Activated naive CD8-positive, alpha-beta T cell treated with anti-CD3 and anti-CD28 coated beads, Interleukin-2, amount 10 ng/mL, durations not matched to agents 7 days and 5 days (primary cell): ENCODE measurements around the gene FCN3. TPM values are rescaled to one million over a fixed set of nuclear protein-coding genes. Genes with fewer than 3 reads are reported as not detected.
A peak's percentile ranks its signal among the peaks of the same experiment; 100 is the strongest.
"Not testable (repeated sequence)": the region's sequence is repeated elsewhere in the genome, so short reads cannot be mapped to it uniquely, and the experiment has no call there.

Source experiments
- ATAC-seq: fragments of 150-1000 bp; cut with Tn5 transposase; one replicate; pipeline ENCODE4 v1.10.0; 2021; ENCODE audit warnings: low read depth, moderate library complexity
- POLR2A ChIA-PET: fragments of 350-600 bp; sonication (Branson Sonifier 250); formaldehyde crosslinking; loops from one replicate; lab custom pipeline; 2021; ENCODE audit warnings: antibody characterized with exemption; lab: Charles Lee
- DNase-seq: peaks from one replicate; pipeline ENCODE4 v3.0.0; 2021
- H3K27ac Mint-ChIP-seq: one replicate; pipeline ENCODE4 v1.8.0; 2022; ENCODE audit warnings: mild to moderate bottlenecking, mixed read lengths
- H3K27me3 Mint-ChIP-seq: one replicate; pipeline ENCODE4 v1.8.0; 2022; ENCODE audit warnings: mild to moderate bottlenecking, moderate library complexity, mixed read lengths
- H3K36me3 Mint-ChIP-seq: one replicate; pipeline ENCODE4 v1.8.0; 2021; ENCODE audit warnings: mild to moderate bottlenecking, mixed read lengths
- H3K4me1 Mint-ChIP-seq: one replicate; pipeline ENCODE4 v1.8.0; 2021; ENCODE audit warnings: mixed read lengths
- H3K4me3 Mint-ChIP-seq: one replicate; pipeline ENCODE4 v1.8.0; 2022; ENCODE audit warnings: mild to moderate bottlenecking, moderate library complexity, mixed read lengths
- H3K9me3 Mint-ChIP-seq: one replicate; pipeline ENCODE4 v1.8.0; 2021; ENCODE audit warnings: mixed read lengths
- total RNA-seq, 2 experiments: library from RNA; stranded (reverse); gene quantifications; one replicate each; pipeline ENCODE4 v1.2.3, GENCODE V29; 2021

FCN3 gene
- total RNA-seq, 2 experiments from 2014 or later, result not detected

GRCh38 chr1:27405598-27406361 is 31.2 kb upstream of the FCN3 start:
- H3K4me1 Mint-ChIP-seq, result peaks cover 14% of the 10 kb centered on the region
- POLR2A ChIA-PET, H3K4me3 Mint-ChIP-seq, H3K9me3 Mint-ChIP-seq, ATAC-seq, H3K27me3 Mint-ChIP-seq, DNase-seq: not testable (repeated sequence)
- peaks cover 11% of the 10 kb centered on the region for H3K36me3 Mint-ChIP-seq
- H3K27ac Mint-ChIP-seq, result peak overlapping the region; percentile 22

GRCh38 chr1:27405074-27405473 is 30.4 kb upstream of the FCN3 start:
- no peak overlapping the region for H3K4me3 Mint-ChIP-seq
- no peak for DNase-seq
- no peak for ATAC-seq
- H3K27me3 Mint-ChIP-seq, result no peaks in the 10 kb centered on the region
- H3K9me3 Mint-ChIP-seq, result no peaks in the 10 kb centered on the region
- POLR2A ChIA-PET, result no interaction called here
- no peak overlapping the region for H3K27ac Mint-ChIP-seq
- H3K36me3 Mint-ChIP-seq, result peaks cover 11% of the 10 kb centered on the region
- H3K4me1 Mint-ChIP-seq, result peaks cover 14% of the 10 kb centered on the region

GRCh38 chr1:27403931-27404330 is 29.3 kb upstream of the FCN3 start:
- H3K4me3 Mint-ChIP-seq, result peak overlapping the region; percentile 49
- H3K27ac Mint-ChIP-seq, result peak overlapping the region; percentile 70
- no peaks in the 10 kb centered on the region for H3K9me3 Mint-ChIP-seq
- no peak for DNase-seq
- H3K36me3 Mint-ChIP-seq, result peaks cover 9% of the 10 kb centered on the region
- H3K4me1 Mint-ChIP-seq, result peaks cover 14% of the 10 kb centered on the region
- no peaks in the 10 kb centered on the region for H3K27me3 Mint-ChIP-seq
- ATAC-seq, result peak; percentile 7
- POLR2A ChIA-PET, result interaction anchor here (0.7 to 1.9 kb wide), 3 partner anchors 26 to 206 kb away, joined by 3 to 5 read pairs (median 4); partner anchors contain the start of gene AHDC1

DNA sequence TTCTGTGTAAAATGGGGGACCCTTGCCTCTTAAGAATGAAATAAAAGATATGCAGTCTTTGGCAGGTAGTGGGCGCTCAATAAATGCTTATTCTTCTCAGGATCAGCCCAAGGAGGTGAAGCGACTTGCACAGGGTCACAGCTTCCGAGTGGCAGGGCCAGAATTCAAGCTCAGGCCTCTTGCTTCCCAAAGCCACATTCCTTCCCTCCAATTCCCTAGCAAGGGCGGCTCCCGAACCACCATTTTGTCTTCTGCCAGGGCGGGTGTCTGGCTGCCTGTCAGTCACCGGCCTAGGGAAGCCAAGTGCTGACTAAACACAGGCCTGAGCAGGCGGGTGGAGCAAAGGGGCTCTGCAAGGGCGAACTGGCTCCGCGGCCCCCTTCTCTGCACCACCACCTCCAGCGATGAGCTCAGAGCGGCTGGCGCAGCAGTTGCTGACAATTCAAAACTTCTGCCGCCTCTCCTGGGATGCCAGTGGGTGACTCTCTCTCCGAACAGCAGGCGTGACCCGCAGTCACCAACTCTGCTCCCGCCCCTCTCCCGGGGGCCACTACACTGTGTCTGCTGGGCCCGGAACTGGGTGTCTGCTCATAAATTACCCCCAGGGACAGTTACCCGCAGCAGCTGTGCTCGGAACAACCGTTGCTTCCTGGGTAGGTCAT is 28.6 kb upstream of the FCN3 start:
- H3K27ac Mint-ChIP-seq, result peak overlapping the region; percentile 63
- peaks cover 6% of the 10 kb centered on the region for H3K36me3 Mint-ChIP-seq
- H3K4me1 Mint-ChIP-seq, result peaks cover 14% of the 10 kb centered on the region
- H3K27me3 Mint-ChIP-seq, result no peaks in the 10 kb centered on the region
- DNase-seq (no peak), ATAC-seq (peak; percentile 57)
- H3K4me3 Mint-ChIP-seq, result peak overlapping the region; percentile 17
- POLR2A ChIA-PET, result interaction anchor here (0.5 to 1.9 kb wide), 6 partner anchors 27 to 260 kb away, joined by 3 to 5 read pairs (median 4); partner anchors contain the start of gene AHDC1
- no peaks in the 10 kb centered on the region for H3K9me3 Mint-ChIP-seq

- H3K27ac Mint-ChIP-seq, result peak overlapping the region; percentile 63
- peaks cover 2% of the 10 kb centered on the region for H3K36me3 Mint-ChIP-seq
- no peak overlapping the region for H3K4me3 Mint-ChIP-seq
- DNase-seq (no peak), ATAC-seq (no peak)
- peaks cover 14% of the 10 kb centered on the region for H3K4me1 Mint-ChIP-seq
- POLR2A ChIA-PET, result interaction anchor here (1.0 to 1.9 kb wide), 4 partner anchors 28 to 261 kb away, joined by 3 to 5 read pairs (median 4); partner anchors contain the start of gene AHDC1
- no peaks in the 10 kb centered on the region for H3K27me3 Mint-ChIP-seq
- no peaks in the 10 kb centered on the region for H3K9me3 Mint-ChIP-seq
Observed at GRCh38 chr1:27402349-27402754, 27.7 kb upstream of the FCN3 start.

DNA sequence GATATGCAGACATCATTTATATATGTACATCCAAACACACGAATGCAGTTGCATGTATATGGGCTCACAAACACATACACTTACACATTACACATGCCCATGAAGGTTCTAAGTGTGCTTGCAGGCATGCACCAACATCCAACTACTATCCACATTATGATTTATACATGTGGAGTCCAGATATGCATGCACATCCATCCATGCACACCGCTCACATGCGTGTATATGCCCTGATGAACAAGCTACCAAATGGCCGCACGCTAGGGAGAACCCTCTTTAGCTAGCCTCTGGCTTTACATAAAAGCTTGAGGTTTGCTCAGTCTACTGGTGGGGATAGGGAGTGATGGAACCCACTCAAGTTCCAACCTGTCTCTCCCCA is 26.3 kb upstream of the FCN3 start:
- DNase-seq (no peak), ATAC-seq (no peak)
- no peaks in the 10 kb centered on the region for H3K36me3 Mint-ChIP-seq
- H3K4me3 Mint-ChIP-seq, result no peak overlapping the region
- POLR2A ChIA-PET, result interaction anchor here (1.0 kb wide), 1 partner anchor 9 kb away, joined by 3 read pairs; the partner anchor contains the start of gene GPR3
- H3K4me1 Mint-ChIP-seq, result peaks cover 14% of the 10 kb centered on the region
- no peaks in the 10 kb centered on the region for H3K27me3 Mint-ChIP-seq
- H3K27ac Mint-ChIP-seq, result no peak overlapping the region
- no peaks in the 10 kb centered on the region for H3K9me3 Mint-ChIP-seq

GRCh38 chr1:27400082-27400962 is 25.7 kb upstream of the FCN3 start:
- Mint-ChIP-seq H3K27ac (no peak overlapping the region), H3K27me3 (no peaks in the 10 kb centered on the region), H3K36me3 (no peaks in the 10 kb centered on the region), H3K9me3 (no peaks in the 10 kb centered on the region), H3K4me3 (no peak overlapping the region), H3K4me1 (peaks cover 14% of the 10 kb centered on the region)
- POLR2A ChIA-PET, result interaction anchor here (0.6 kb wide), 1 partner anchor 56 kb away, joined by 9 read pairs; no protein-coding TSS in a partner anchor
- no peak for DNase-seq
- ATAC-seq, result no peak

DNA sequence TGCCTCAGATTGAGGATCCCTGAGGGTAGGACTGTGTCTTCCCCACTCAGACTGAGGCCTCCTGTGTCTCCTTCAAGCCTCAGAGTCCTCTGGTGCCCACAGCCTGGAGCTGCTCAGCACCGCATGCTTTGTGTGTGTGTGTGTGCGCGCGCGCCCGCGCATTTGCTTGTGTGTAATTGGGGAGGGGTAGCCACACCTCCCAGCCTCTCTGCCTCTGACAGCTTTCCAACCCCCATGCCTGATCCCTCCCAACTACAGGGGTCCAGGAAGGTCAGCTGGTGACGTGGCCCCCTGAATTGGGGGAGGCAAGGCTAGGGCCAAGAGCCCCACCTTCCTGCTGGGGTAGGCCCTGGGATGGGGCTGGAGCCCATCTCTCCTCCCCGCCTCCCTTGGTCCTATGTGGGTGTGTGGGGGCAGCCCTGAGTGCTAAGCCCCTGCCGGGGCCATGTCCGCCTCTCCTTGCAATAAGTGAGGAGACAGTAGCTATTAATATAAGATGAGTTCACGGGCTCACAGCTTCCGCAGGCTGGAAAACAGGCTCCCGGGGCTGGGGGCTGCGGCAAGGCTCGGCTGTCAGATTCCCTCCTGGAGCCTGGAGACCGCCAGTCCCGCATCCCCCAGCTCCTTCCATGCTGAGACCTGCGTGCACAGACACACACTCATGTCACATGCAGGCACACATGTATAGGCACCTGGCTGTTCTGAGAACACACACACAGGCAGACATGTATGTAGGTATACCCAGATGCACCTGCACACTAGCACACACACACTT is 24.8 kb upstream of the FCN3 start:
- Mint-ChIP-seq H3K27ac (no peak overlapping the region), H3K9me3 (no peaks in the 10 kb centered on the region), H3K36me3 (no peaks in the 10 kb centered on the region), H3K4me3 (no peak overlapping the region), H3K4me1 (peaks cover 16% of the 10 kb centered on the region), H3K27me3 (no peaks in the 10 kb centered on the region)
- ATAC-seq (no peak), DNase-seq (no peak)
- POLR2A ChIA-PET, result interaction anchor here (0.6 to 1.4 kb wide), 2 partner anchors 55 to 103 kb away, joined by 4 to 9 read pairs; no protein-coding TSS in a partner anchor

DNA sequence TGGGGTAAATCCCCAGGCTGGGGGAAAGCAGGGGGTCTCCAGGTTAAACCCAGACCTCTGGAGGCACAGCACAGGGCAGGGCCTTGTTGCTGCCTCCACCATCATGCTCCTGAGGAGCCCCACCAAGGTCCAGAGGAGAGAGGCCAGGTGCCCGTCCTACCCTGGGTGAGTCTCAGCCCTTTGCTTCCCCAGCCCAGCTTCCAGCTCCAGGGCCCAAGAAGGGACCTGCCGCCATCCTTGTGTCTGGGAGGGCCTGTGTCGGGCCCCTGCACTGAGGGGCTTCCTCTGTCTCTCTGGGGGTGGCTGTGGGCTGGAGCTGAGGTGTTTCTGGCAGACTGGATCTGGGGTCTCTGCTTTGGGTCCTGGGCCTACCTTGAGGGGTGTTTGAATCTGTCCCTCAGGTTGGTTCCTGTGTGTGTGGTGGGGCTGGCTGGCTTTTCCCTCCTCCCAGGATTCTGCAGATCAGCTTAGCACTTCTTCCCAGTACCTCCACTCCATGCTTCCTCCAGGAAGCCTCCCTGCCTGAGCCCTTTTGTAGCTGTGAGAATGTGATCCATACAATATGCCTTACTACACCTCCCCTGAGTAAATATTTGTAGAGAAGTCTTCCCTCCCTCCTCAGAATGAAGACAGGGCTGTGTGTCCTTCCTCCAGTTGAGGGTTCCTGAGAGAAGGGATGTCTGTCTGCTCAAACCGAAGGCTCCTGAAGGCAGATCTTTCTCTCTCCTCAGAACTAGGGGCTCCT is 24.0 kb upstream of the FCN3 start:
- POLR2A ChIA-PET, result interaction anchor here (1.4 kb wide), 1 partner anchor 103 kb away, joined by 4 read pairs; no protein-coding TSS in a partner anchor
- Mint-ChIP-seq H3K27me3 (no peaks in the 10 kb centered on the region), H3K27ac (no peak overlapping the region), H3K36me3 (no peaks in the 10 kb centered on the region), H3K9me3 (no peaks in the 10 kb centered on the region), H3K4me3 (no peak overlapping the region), H3K4me1 (peaks cover 9% of the 10 kb centered on the region)
- DNase-seq (no peak), ATAC-seq (no peak)

DNA sequence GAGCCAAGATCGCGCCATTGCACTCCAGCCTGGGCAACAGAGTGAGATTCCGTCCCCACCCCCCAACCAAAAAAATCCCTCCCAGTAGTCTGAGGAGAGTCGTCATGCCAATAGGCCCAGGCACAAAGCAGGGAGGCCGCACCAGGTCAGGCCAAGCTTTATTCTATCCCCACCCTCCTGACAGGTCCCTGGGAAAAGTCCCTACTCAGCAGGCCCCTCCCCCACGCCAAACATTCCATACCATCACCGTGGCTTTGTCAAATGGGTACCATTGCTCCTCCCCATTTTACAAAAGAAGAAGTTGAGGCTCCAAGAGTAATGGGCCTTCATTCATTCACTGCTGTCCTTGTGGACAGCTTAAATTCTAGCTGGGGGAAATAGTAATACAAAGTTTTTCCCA is 23.1 kb upstream of the FCN3 start:
- Mint-ChIP-seq H3K4me1 (peaks cover 6% of the 10 kb centered on the region), H3K9me3 (no peaks in the 10 kb centered on the region), H3K27ac (no peak overlapping the region), H3K36me3 (no peaks in the 10 kb centered on the region), H3K27me3 (no peaks in the 10 kb centered on the region), H3K4me3 (no peak overlapping the region)
- ATAC-seq (no peak), DNase-seq (no peak)
- POLR2A ChIA-PET, result interaction anchor here (0.5 kb wide), 1 partner anchor 25 kb away, joined by 3 read pairs; no protein-coding TSS in a partner anchor

- Mint-ChIP-seq H3K27ac (no peak overlapping the region), H3K36me3 (no peaks in the 10 kb centered on the region), H3K27me3 (no peaks in the 10 kb centered on the region), H3K9me3 (no peaks in the 10 kb centered on the region), H3K4me1 (peaks cover 9% of the 10 kb centered on the region), H3K4me3 (no peak overlapping the region)
- POLR2A ChIA-PET, result no interaction called here
- DNase-seq, result no peak
- ATAC-seq, result no peak
Observed at GRCh38 chr1:27397110-27397509, 22.5 kb upstream of the FCN3 start.
